RWPE2 (cell line): ENCODE results near the gene PLA2G4E.

ENCODE experiments used
- ATAC-seq: fragments of 200-7000 bp; cut with Tn5 transposase; 3 replicates; pipeline ENCODE4 v1.9.1; 2021; ENCODE audit warnings: low read depth
- DNase-seq: peaks from one replicate; pipeline ENCODE4 v3.0.0-alpha.2; 2020; ENCODE audit warnings: low spot score
- H3K27ac ChIP-seq: fragments of 450-650 bp; 2 replicates; pipeline ENCODE4 v1.5.1; 2017; ENCODE audit warnings: mild to moderate bottlenecking; ENCODE audit not compliant: poor library complexity, severe bottlenecking
- H3K27me3 ChIP-seq: fragments of 250-450 bp; sonication (Bioruptor Pico); 2 replicates; pipeline ENCODE4 v1.5.1; 2021; ENCODE audit warnings: mild to moderate bottlenecking, moderate library complexity; ENCODE audit not compliant: insufficient read depth, poor library complexity, severe bottlenecking
- H3K36me3 ChIP-seq: fragments of 250-450 bp; sonication (Bioruptor Pico); 2 replicates; pipeline ENCODE4 v1.5.1; 2020; ENCODE audit warnings: low read depth, mild to moderate bottlenecking, moderate library complexity
- H3K4me1 ChIP-seq: fragments of 250-450 bp; sonication (Bioruptor Pico); 2 replicates; pipeline ENCODE4 v1.5.1; 2021; ENCODE audit warnings: mild to moderate bottlenecking, moderate library complexity; ENCODE audit not compliant: insufficient read depth, poor library complexity, severe bottlenecking
- H3K4me3 ChIP-seq: fragments of 250-450 bp; sonication (Bioruptor Pico); 2 replicates; pipeline ENCODE4 v1.5.1; 2021; ENCODE audit warnings: mild to moderate bottlenecking, moderate library complexity; ENCODE audit not compliant: severe bottlenecking
- H3K9me3 ChIP-seq: fragments of 250-450 bp; sonication (Bioruptor Pico); 2 replicates; pipeline ENCODE4 v1.5.1; 2021; ENCODE audit warnings: mild to moderate bottlenecking, moderate library complexity; ENCODE audit not compliant: severe bottlenecking
- CTCF ChIP-seq: fragments of 450-650 bp; IDR thresholded peaks from one replicate; pipeline ENCODE4 v1.5.1; 2017; ENCODE audit warnings: mild to moderate bottlenecking, moderate library complexity; ENCODE audit not compliant: poor library complexity, severe bottlenecking

The PLA2G4E gene

GRCh38 chr15:42009474-42009873 is 11.4 kb downstream of the PLA2G4E start:
- H3K4me1 ChIP-seq, result peaks cover 14% of the 10 kb centered on the region
- H3K36me3 ChIP-seq, result no peaks in the 10 kb centered on the region
- DNase-seq (no peak), ATAC-seq (no peak)
- H3K9me3 ChIP-seq, result no peaks in the 10 kb centered on the region
- no peak overlapping the region for H3K27ac ChIP-seq
- no peak for TF ChIP-seq CTCF
- no peaks in the 10 kb centered on the region for H3K27me3 ChIP-seq
- H3K4me3 ChIP-seq, result no peak overlapping the region

GRCh38 chr15:42009022-42009421 is 11.8 kb downstream of the PLA2G4E start:
- H3K4me1 ChIP-seq, result peaks cover 14% of the 10 kb centered on the region
- TF ChIP-seq CTCF, result no peak
- H3K36me3 ChIP-seq, result no peaks in the 10 kb centered on the region
- H3K27ac ChIP-seq, result no peak overlapping the region
- no peak overlapping the region for H3K4me3 ChIP-seq
- no peaks in the 10 kb centered on the region for H3K27me3 ChIP-seq
- DNase-seq (no peak), ATAC-seq (no peak)
- H3K9me3 ChIP-seq, result no peaks in the 10 kb centered on the region

GRCh38 chr15:42007386-42007785 is 13.5 kb downstream of the PLA2G4E start:
- Histone ChIP-seq H3K27me3 (no peaks in the 10 kb centered on the region), H3K9me3 (no peaks in the 10 kb centered on the region), H3K36me3 (no peaks in the 10 kb centered on the region), H3K4me1 (peaks cover 14% of the 10 kb centered on the region), H3K27ac (no peak overlapping the region), H3K4me3 (no peak overlapping the region)
- TF ChIP-seq CTCF, result no peak
- DNase-seq (no peak), ATAC-seq (no peak)

GRCh38 chr15:42002333-42002732 is 18.5 kb downstream of the PLA2G4E start:
- DNase-seq (no peak), ATAC-seq (no peak)
- H3K27ac ChIP-seq, result no peak overlapping the region
- no peak for TF ChIP-seq CTCF
- no peaks in the 10 kb centered on the region for H3K9me3 ChIP-seq
- no peaks in the 10 kb centered on the region for H3K4me1 ChIP-seq
- H3K27me3 ChIP-seq, result no peaks in the 10 kb centered on the region
- H3K36me3 ChIP-seq, result no peaks in the 10 kb centered on the region
- no peak overlapping the region for H3K4me3 ChIP-seq

- TF ChIP-seq CTCF, result no peak
- Histone ChIP-seq H3K27me3 (no peaks in the 10 kb centered on the region), H3K4me1 (no peaks in the 10 kb centered on the region), H3K36me3 (no peaks in the 10 kb centered on the region), H3K4me3 (no peak overlapping the region), H3K9me3 (no peaks in the 10 kb centered on the region), H3K27ac (no peak overlapping the region)
- ATAC-seq, result 0 out of 3 replicates have a peak, but pooled peaks have one; percentile 5
- DNase-seq, result no peak
Measured at GRCh38 chr15:42001236-42001635, 19.6 kb downstream of the PLA2G4E start.
